Esophagus squamous epithelium (tissue), 5 donors: Measurements from ENCODE around the gene HNRNPD. TPM values are rescaled to one million over a fixed set of nuclear protein-coding genes. Genes with fewer than 3 reads are reported as not detected.
"Not testable (repeated sequence)": the region's sequence is repeated elsewhere in the genome, so short reads cannot be mapped to it uniquely, and the experiment has no call there.

Experiments used
- DNase-seq: peaks from one replicate; lab custom pipeline; 2025; lab: John Stamatoyannopoulos, UW
- H3K27ac ChIP-seq, 4 donors: fragments of 200-600 bp; sonication (generic); one replicate each; pipeline ENCODE4 v1.5.1; 2016 to 2019; ENCODE audit warnings: mild to moderate bottlenecking in 1 of 4
- H3K27me3 ChIP-seq, 4 donors: fragments of 200-600 bp; sonication (generic); 1 replicate in 3 of 4; 2 replicates in 1 of 4; pipeline versions ENCODE4 v1.5.1 to v1.6.0; 2017 to 2021; ENCODE audit warnings: antibody characterized with exemption in 1 of 4
- H3K36me3 ChIP-seq, 3 donors: fragments of 200-600 bp; sonication (generic); one replicate each; pipeline ENCODE4 v1.5.1; 2016 to 2019
- H3K4me1 ChIP-seq, 3 donors: fragments of 200-600 bp; sonication (generic); one replicate each; pipeline ENCODE4 v1.5.1; 2017 to 2019
- H3K4me3 ChIP-seq, 4 donors: fragments of 200-600 bp; sonication (generic); 1 replicate in 3 of 4; 2 replicates in 1 of 4; pipeline ENCODE4 v1.5.1; 2016 to 2019; ENCODE audit warnings: mild to moderate bottlenecking in 2 of 4, moderate library complexity in 1 of 4
- H3K9me3 ChIP-seq, 3 donors: fragments of 200-600 bp; sonication (generic); one replicate each; pipeline ENCODE4 v1.5.1; 2016 to 2019
- CTCF ChIP-seq, 6 experiments: fragments of 450-650 bp in 4 of 6; fragments of 200-600 bp in 2 of 6; sonication (generic) in 2 of 6; IDR thresholded peaks; one replicate each; pipeline ENCODE4 v1.5.1; 2016 to 2019; ENCODE audit warnings: antibody characterized with exemption in 6 of 6, mild to moderate bottlenecking in 4 of 6, moderate library complexity in 4 of 6
- POLR2A ChIP-seq, 4 donors: fragments of 450-650 bp; IDR thresholded peaks; one replicate each; pipeline ENCODE4 v1.6.1; 2017; ENCODE audit warnings: antibody characterized with exemption in 4 of 4, mild to moderate bottlenecking in 4 of 4, moderate library complexity in 3 of 4
- WGBS, 2 donors: methylation state at CpG; one replicate each; pipeline ENCODE4 v1.1.5; 2018; 5-methylcytosine and 5-hydroxymethylcytosine counted together
- intact Hi-C: fragments of 100-400 bp; cut with DNase I; formaldehyde crosslinking; loops from one replicate; pipeline ENCODE4 v1.15.0; 2022
- total RNA-seq, 4 donors: library from RNA; depleted of rRNA; stranded (reverse); fragments of >200 nt; gene quantifications; one replicate each; pipeline ENCODE4 v1.1.0, GENCODE V29; 2016
- donor health status: DM: yes; HTN: yes; CAD: no.

The HNRNPD gene
- total RNA-seq, 4 donors from 2014 or later, result 49.9 to 105 (median 71.0) TPM

DNA sequence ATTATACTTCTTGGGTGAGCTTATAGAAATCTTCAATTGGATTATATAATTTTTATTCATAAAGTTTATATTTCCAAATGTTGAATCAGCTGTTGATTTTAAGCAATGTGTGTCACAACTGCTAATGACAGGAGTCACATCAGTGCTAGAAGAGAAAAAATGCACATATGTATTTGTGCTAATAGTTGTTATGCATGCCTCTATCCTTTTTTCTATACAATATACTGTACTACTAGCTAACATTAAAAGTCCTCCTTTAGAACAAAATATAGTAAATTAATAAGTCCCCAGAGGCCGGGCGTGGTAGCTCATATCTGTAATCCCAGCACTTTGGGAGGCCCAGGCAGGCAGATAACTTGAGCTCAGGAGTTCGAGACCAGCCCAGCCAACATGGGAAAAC, 23.7 kb upstream of the HNRNPD start:
- TF ChIP-seq POLR2A (IDR thresholded peaks at IDR 0.05) (no peak), CTCF (IDR thresholded peaks at IDR 0.05) (no peak)
- no peaks in the 10 kb centered on the region for H3K9me3 ChIP-seq
- no peak for DNase-seq
- no peak overlapping the region for H3K27ac ChIP-seq
- intact Hi-C loops, result no loop called here
- H3K36me3 ChIP-seq, result no peaks in the 10 kb centered on the region
- H3K4me1 ChIP-seq, result peaks cover 0 to 5% (median 0%) of the 10 kb centered on the region in 3 donors
- H3K4me3 ChIP-seq, result no peak overlapping the region
- WGBS, 2 donors, result 80 to 86% methylated on average over 3 of the region's 3 CpGs
- H3K27me3 ChIP-seq, result no peaks in the 10 kb centered on the region

- peaks cover 0 to 5% (median 0%) of the 10 kb centered on the region in 3 donors for H3K4me1 ChIP-seq
- peak overlapping the region in 1 of 4 donors; percentile 18 for H3K27ac ChIP-seq
- TF ChIP-seq POLR2A (IDR thresholded peaks at IDR 0.05) (no peak), CTCF (IDR thresholded peaks at IDR 0.05) (no peak)
- no peaks in the 10 kb centered on the region for H3K36me3 ChIP-seq
- intact Hi-C loops, result no loop called here
- H3K9me3 ChIP-seq, result no peaks in the 10 kb centered on the region
- no peaks in the 10 kb centered on the region for H3K27me3 ChIP-seq
- no peak overlapping the region for H3K4me3 ChIP-seq
- DNase-seq, result no peak
- 51 to 64% methylated on average over 2 to 3 of the region's 3 CpGs for WGBS, 2 donors
Observed at GRCh38 chr4:82394896-82395295, 21.1 kb upstream of the HNRNPD start.

DNA sequence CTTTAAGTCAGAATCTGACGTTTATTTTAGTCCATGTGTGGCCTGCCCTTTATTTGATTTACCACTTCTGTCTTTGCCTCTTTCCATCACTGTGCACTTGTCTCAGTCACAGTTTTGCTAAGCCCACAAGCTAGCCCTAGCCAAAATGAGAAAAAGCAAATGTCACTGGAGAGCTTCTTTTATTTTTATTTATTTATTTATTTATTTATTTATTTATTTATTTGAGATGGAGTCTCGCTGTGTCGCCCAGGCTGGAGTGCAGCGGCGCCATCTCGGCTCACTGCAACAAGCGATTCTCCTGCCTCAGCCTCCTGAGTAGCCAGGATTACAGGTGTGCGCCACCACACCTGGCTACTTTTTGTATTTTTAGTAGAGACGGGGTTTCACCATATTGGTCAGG, 16.3 kb upstream of the HNRNPD start:
- H3K9me3 ChIP-seq, H3K27me3 ChIP-seq, H3K4me3 ChIP-seq, DNase-seq, H3K27ac ChIP-seq, H3K4me1 ChIP-seq, intact Hi-C loops, H3K36me3 ChIP-seq: not testable (repeated sequence)
- WGBS, 2 donors, result 87% methylated on average over 4 to 9 of the region's 9 CpGs

DNA sequence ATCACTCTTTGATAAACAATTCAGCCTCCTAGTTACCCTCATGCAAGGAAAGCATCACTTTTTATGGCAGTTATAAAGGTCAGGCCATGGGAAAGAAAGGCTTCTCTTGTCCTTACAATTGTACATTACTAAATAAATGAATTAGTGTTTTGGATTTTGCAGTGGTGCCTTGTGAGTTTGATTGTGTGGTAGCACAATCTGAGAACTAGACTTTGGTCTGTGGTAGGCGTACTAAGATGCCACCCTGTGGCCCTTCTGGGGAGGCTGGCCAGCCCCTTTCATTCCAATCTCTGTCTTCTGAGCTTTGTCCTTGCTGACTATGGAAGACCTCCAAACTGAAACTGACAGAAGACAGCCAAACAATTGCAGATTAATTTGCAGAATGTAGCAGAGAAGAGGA, 14.6 kb upstream of the HNRNPD start:
- H3K4me1 ChIP-seq, result no peaks in the 10 kb centered on the region
- H3K27me3 ChIP-seq, result no peaks in the 10 kb centered on the region
- intact Hi-C loops, result no loop called here
- 50 to 67% methylated on average over 1 of the region's 1 CpG for WGBS, 2 donors
- H3K27ac ChIP-seq, result no peak overlapping the region
- H3K9me3 ChIP-seq, result peaks cover 0 to 5% (median 0%) of the 10 kb centered on the region in 3 donors
- H3K4me3 ChIP-seq, result no peak overlapping the region
- TF ChIP-seq CTCF (IDR thresholded peaks at IDR 0.05) (no peak), POLR2A (IDR thresholded peaks at IDR 0.05) (no peak)
- H3K36me3 ChIP-seq, result no peaks in the 10 kb centered on the region
- no peak for DNase-seq

GRCh38 chr4:82386312-82386711, 12.5 kb upstream of the HNRNPD start:
- H3K4me3 ChIP-seq, intact Hi-C loops, DNase-seq, H3K27me3 ChIP-seq, H3K4me1 ChIP-seq, H3K36me3 ChIP-seq, H3K27ac ChIP-seq, H3K9me3 ChIP-seq: not testable (repeated sequence)
- WGBS, 2 donors, result 81 to 85% methylated on average over 8 of the region's 8 CpGs

DNA sequence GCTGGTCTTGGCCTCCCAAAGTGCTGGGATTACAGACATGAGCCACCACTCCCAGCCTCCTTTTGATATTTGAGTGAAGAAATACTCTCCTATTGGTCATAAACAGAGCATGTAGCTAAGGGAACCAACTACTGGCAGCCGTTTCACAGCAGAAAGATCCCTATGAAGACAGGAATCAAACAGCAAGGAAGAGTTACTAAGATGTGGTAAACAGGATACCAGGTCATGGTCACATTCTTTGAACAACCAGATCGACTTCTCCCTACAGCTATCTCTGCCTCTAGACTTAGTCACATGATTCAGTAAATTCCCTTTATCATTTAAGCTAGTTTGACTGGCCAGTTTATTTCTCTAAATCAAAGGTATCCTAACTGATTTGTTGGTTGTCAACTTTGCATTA, 9.0 kb upstream of the HNRNPD start:
- Histone ChIP-seq H3K36me3 (no peaks in the 10 kb centered on the region), H3K4me1 (peaks cover 0 to 14% (median 0%) of the 10 kb centered on the region in 3 donors), H3K27ac (no peak overlapping the region), H3K9me3 (peaks cover 0 to 5% (median 0%) of the 10 kb centered on the region in 3 donors), H3K27me3 (no peaks in the 10 kb centered on the region), H3K4me3 (no peak overlapping the region)
- WGBS, 2 donors, result 63 to 70% methylated on average over 2 of the region's 2 CpGs
- DNase-seq, result no peak
- TF ChIP-seq CTCF (IDR thresholded peaks at IDR 0.05) (no peak), POLR2A (IDR thresholded peaks at IDR 0.05) (no peak)
- intact Hi-C loops, result no loop called here
